GM13976 (cell line): ENCODE results near the gene GASK1A.

Experiments used
- DNase-seq: peaks from one replicate; pipeline ENCODE4 v3.0.0; 2012; ENCODE audit warnings: low spot score
- in situ Hi-C: fragments of 300-500 bp; cut with MboI; formaldehyde crosslinking; loops from one replicate; pipeline ENCODE4 v1.12.0; 2022; ENCODE audit warnings: low sequenced_read_pairs, mixed read lengths, inconsistent platforms; ENCODE audit not compliant: unreplicated experiment
- TF ChIP-seq, protein P1 (sequence below): IDR thresholded peaks from 2 replicates; pipeline ENCODE4 v1.5.1; 2012; ENCODE audit warnings: borderline replicate concordance, mild to moderate bottlenecking; ENCODE audit not compliant: insufficient read depth; ENCODE audit errors: extremely low read depth, missing control alignments, control extremely low read depth

The GASK1A gene

GRCh38 chr3:42942693-42943092, 36.4 kb upstream of the GASK1A start:
- TF ChIP-seq, protein P1, sequence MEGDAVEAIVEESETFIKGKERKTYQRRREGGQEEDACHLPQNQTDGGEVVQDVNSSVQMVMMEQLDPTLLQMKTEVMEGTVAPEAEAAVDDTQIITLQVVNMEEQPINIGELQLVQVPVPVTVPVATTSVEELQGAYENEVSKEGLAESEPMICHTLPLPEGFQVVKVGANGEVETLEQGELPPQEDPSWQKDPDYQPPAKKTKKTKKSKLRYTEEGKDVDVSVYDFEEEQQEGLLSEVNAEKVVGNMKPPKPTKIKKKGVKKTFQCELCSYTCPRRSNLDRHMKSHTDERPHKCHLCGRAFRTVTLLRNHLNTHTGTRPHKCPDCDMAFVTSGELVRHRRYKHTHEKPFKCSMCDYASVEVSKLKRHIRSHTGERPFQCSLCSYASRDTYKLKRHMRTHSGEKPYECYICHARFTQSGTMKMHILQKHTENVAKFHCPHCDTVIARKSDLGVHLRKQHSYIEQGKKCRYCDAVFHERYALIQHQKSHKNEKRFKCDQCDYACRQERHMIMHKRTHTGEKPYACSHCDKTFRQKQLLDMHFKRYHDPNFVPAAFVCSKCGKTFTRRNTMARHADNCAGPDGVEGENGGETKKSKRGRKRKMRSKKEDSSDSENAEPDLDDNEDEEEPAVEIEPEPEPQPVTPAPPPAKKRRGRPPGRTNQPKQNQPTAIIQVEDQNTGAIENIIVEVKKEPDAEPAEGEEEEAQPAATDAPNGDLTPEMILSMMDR = no peak
- DNase-seq = no peak
- in situ Hi-C loops = no loop called here

- in situ Hi-C loops = no loop called here
- TF ChIP-seq, protein P1 = no peak
- DNase-seq = no peak
Measured at GRCh38 chr3:42946050-42946449, 33.1 kb upstream of the GASK1A start.

DNA sequence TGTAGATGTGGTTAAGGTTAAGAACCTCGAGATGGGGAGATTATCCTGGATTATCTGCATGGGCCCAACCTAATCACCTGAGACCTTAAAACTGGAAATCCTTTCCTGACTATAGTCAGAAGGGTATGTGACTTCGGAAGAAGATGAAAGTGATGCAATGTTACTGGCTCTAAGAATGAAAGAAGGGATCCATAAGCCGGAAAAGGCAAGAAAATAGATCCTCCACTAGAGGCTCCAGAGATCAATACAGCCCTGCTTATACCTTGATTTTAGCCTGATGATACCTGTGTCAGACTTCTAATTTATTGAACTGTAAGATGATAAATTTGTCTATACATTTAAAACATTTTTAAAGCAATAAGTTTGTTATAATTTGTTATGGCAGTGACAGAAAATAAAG, 21.5 kb upstream of the GASK1A start:
- DNase-seq = no peak
- TF ChIP-seq, protein P1 = no peak
- in situ Hi-C loops = loop anchor here (25.0 kb wide), 1 partner anchor 430 kb away; no protein-coding TSS in a partner anchor

DNA sequence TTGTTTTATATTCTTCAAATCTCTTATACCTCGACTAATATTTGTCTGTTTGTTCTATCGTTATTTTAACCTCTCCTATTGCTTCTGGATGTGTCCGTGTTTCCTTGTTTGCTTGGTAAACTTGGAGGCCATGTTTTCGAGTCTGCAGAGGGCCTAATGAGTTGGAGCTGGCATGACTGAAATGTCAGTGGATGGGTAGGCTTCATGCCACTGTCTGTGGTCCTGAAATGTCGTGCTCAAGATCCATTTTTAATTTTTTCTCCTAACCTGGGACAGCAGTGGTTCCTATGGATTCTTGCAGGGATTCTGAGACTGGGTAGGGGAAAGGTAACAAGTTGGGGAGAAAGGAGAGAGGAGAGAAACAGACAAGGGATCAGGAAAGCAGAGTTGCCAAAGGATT, 18.8 kb upstream of the GASK1A start:
- no peak for DNase-seq
- TF ChIP-seq, protein P1 = no peak
- in situ Hi-C loops = loop anchor here (25.0 kb wide), 1 partner anchor 427 kb away; no protein-coding TSS in a partner anchor

DNA sequence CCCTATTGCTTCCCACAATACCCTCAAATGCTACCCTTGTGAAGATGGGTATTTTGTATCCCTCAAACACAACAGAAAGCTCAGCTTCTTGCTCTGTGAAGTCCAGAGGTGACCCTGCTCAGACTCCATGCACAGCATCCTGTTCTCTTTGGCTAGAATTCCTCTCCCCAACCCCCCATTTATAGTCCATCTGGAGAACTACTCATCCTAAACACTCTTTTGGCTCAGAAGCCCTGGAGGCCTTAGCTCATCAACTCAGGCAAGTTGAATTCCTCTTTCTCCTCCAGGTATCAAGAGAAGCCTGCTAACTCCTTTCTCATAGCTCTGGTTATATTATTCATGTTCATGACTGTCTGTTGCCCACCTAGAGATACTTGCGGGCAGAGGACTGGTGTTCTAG, 18.3 kb upstream of the GASK1A start:
- in situ Hi-C loops = loop anchor here (25.0 kb wide), 1 partner anchor 427 kb away; no protein-coding TSS in a partner anchor
- no peak for DNase-seq
- TF ChIP-seq, protein P1 = no peak

DNA sequence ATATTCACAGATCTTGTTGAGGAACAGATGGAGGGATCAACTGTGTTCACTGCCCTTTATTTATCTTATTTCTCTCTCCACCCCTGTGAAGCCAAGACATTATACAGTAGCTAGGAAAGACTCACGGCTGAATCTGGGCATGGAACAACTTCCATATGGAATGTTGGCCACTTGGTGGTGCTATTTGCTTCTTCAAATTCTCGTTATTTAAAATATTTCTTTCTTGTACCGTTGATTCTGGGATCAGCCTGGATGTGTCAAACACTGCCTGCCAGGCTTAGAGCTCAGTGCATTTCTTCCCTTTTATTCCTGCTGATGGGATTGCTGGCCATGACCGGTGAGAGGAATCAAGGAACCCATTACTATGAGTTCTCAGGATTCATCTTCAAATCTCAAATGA, 17.5 kb upstream of the GASK1A start:
- TF ChIP-seq, protein P1 = peak; percentile 50
- no peak for DNase-seq
- in situ Hi-C loops = loop anchor here (25.0 kb wide), 1 partner anchor 426 kb away; no protein-coding TSS in a partner anchor
